Omental fat pad (tissue), 4 donors: ENCODE measurements around the gene TCP11X1. TPM values are rescaled to one million over a fixed set of nuclear protein-coding genes. Genes with fewer than 3 reads are reported as not detected.
"Not testable (repeated sequence)": the region's sequence is repeated elsewhere in the genome, so short reads cannot be mapped to it uniquely, and the experiment has no call there.

ENCODE experiments used
- ATAC-seq: fragments of 150-250 bp; one replicate; pipeline ENCODE4 v1.9.1; 2016; ENCODE audit warnings: mild to moderate bottlenecking, moderate library complexity; ENCODE audit not compliant: low FRiP score
- DNase-seq: peaks from one replicate; pipeline ENCODE4 v3.0.0-alpha.2; 2019; ENCODE audit warnings: low spot score
- CTCF ChIP-seq, 3 donors: fragments of 450-650 bp; IDR thresholded peaks; one replicate each; pipeline ENCODE4 v1.5.1; 2016 to 2017; ENCODE audit warnings: antibody characterized with exemption in 3 of 3, mild to moderate bottlenecking in 3 of 3, moderate library complexity in 2 of 3
- total RNA-seq, 4 donors: library from RNA; depleted of rRNA; stranded (reverse); fragments of >200 nt; gene quantifications; one replicate each; pipeline ENCODE4 v1.1.0, GENCODE V29; 2016

Gene TCP11X1
- total RNA-seq = not detected

- ATAC-seq, DNase-seq: not testable (repeated sequence)
These were observed at the start of gene TCP11X1 for GRCh38 chrX:102214986-102215385. Gene TCP11X1 (plus strand): TSS chrX:102215301.

- DNase-seq = no peak
- no peak for TF ChIP-seq CTCF (IDR thresholded peaks at IDR 0.05)
- ATAC-seq = no peak
These were observed 29.0 kb upstream of the TCP11X1 start for GRCh38 chrX:102185967-102186720.

- ATAC-seq = peak; percentile 54
- not testable (repeated sequence) for DNase-seq
These were observed 7.2 kb upstream of the TCP11X1 start for GRCh38 chrX:102207940-102208339.

GRCh38 chrX:102216497-102216896 lies 1.4 kb downstream of the TCP11X1 start:
- not testable (repeated sequence) for ATAC-seq, DNase-seq

GRCh38 chrX:102235678-102236077 lies 20.6 kb downstream of the TCP11X1 start:
- not testable (repeated sequence) for ATAC-seq, DNase-seq

- not testable (repeated sequence) for DNase-seq, ATAC-seq
These were observed 25.2 kb downstream of the TCP11X1 start for GRCh38 chrX:102240265-102240664.

- DNase-seq, ATAC-seq: not testable (repeated sequence)
These were observed 31.8 kb downstream of the TCP11X1 start, which contains the start of gene NXF2 for GRCh38 chrX:102246893-102247292. Gene NXF2 (plus strand): TSS chrX:102247167. CDS start chrX:102307079, 59,912 bp downstream.

GRCh38 chrX:102272231-102272630 lies 57.1 kb downstream of the TCP11X1 start:
- not testable (repeated sequence) for ATAC-seq, DNase-seq

Other genes with a start within 250 kb of the TCP11X1 start
- gene TCEAL2, start 89.6 kb upstream of the TCP11X1 start, total RNA-seq = 10 to 100 TPM in 1 of 4 donors, 1 to 10 TPM in 2, under 1 TPM in 1; 0.95 to 15.1 (median 2.3) TPM
- 1 to 10 TPM in 1 of 4 donors, not detected in 3; 9.7 TPM for gene TCEAL6, start 72.8 kb upstream of the TCP11X1 start, total RNA-seq
- gene BEX5, start 59.3 kb upstream of the TCP11X1 start, total RNA-seq = 1 to 10 TPM in 2 of 4 donors, under 1 TPM in 1, not detected in 1; 0.84 to 5.8 (median 2.1) TPM
- not detected for gene NXF2, start 31.9 kb downstream of the TCP11X1 start, total RNA-seq
- gene NXF2B, start 224.7 kb downstream of the TCP11X1 start, total RNA-seq = not detected